GM12874 (cell line): ENCODE measurements around the gene NOL3.

Experiments used
- TF ChIP-seq, protein P1 (sequence below): IDR thresholded peaks from 2 replicates; pipeline ENCODE4 v1.5.1; 2011; ENCODE audit warnings: low read depth, mild to moderate bottlenecking, control low read depth, low read length, moderate library complexity; ENCODE audit not compliant: insufficient read depth

Gene NOL3

GRCh38 chr16:67177743-67178699 lies 7.7 kb downstream of the NOL3 start:
- TF ChIP-seq, protein P1, sequence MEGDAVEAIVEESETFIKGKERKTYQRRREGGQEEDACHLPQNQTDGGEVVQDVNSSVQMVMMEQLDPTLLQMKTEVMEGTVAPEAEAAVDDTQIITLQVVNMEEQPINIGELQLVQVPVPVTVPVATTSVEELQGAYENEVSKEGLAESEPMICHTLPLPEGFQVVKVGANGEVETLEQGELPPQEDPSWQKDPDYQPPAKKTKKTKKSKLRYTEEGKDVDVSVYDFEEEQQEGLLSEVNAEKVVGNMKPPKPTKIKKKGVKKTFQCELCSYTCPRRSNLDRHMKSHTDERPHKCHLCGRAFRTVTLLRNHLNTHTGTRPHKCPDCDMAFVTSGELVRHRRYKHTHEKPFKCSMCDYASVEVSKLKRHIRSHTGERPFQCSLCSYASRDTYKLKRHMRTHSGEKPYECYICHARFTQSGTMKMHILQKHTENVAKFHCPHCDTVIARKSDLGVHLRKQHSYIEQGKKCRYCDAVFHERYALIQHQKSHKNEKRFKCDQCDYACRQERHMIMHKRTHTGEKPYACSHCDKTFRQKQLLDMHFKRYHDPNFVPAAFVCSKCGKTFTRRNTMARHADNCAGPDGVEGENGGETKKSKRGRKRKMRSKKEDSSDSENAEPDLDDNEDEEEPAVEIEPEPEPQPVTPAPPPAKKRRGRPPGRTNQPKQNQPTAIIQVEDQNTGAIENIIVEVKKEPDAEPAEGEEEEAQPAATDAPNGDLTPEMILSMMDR = no peak

DNA sequence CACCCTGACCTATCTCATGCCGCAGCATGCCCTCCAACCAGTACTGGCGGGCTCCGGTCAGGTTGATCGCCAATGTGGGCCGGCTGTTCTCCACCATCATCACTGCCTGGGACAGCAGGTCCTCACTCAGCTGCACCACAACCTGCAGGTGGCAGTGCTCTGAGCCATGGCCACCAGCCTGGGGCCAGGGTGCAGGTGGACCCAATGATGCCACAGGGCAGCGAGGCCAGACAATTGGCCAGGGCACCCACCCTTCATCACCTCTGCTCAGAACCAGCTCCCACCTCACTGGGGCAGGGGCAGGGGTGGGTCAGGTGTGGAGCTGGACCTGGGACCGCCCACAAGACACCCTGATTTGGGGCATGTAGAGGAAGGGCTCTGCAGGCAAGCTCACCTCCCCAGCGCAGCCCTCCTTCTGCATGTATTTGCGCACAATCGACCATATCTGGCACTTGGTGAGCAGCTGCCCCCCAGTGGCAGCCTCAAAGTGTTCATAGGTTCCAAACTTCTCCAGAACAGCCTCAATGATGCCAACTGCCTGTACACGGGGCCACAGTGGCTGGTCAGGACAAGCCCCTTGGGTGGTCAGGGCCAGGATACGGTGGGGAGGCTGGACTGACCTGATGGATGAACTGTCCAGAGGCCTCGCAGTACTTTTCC lies 9.2 kb downstream of the NOL3 start:
- TF ChIP-seq, protein P1 = peak; percentile 32

DNA sequence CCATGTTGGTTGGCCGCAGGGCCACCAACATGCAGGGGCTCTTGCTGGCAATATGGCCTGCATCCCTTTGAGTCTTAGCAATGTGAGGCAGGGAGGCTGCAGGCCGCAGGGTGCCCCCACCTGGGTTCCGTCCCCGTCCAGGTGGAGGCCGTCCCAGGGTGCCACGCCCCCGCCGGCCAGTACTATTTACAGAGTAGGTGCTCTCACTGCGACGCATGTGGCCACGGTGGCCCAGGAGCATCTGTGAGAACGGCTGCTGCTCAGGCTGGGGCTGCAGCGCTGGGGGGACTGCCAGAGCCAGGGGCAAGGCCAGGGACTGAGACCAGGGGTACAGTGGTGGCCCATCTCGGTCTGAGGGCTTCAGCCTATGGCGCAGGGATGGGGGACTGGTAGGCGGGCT lies 9.8 kb downstream of the NOL3 start:
- TF ChIP-seq, protein P1 = no peak

- TF ChIP-seq, protein P1 = no peak
Observed at GRCh38 chr16:67181346-67181745, 11.0 kb downstream of the NOL3 start.

- TF ChIP-seq, protein P1 = no peak
Observed at GRCh38 chr16:67182288-67182687, 11.9 kb downstream of the NOL3 start.

- TF ChIP-seq, protein P1 = no peak
Observed at GRCh38 chr16:67183284-67183626, 12.9 kb downstream of the NOL3 start.

GRCh38 chr16:67183627-67184452 lies 13.5 kb downstream of the NOL3 start, which contains the start of gene MATCAP1:
MATCAP1 (minus strand) TSS chr16:67183963; CDS start chr16:67180610, 3,353 bp downstream.
- TF ChIP-seq, protein P1 = no peak
